GM18951 (cell line): ENCODE measurements around the gene PXDN.

ENCODE experiments used
- POLR2A ChIP-seq: IDR thresholded peaks from 4 replicates; pipeline ENCODE4 v1.6.1; 2011; ENCODE audit warnings: mild to moderate bottlenecking; ENCODE audit not compliant: insufficient read length, insufficient read depth; ENCODE audit errors: extremely low read depth
- in situ Hi-C: fragments of 300-500 bp; cut with MboI; formaldehyde crosslinking; loops from one replicate; pipeline ENCODE4 v1.12.0; 2022; ENCODE audit warnings: low sequenced_read_pairs, mixed read lengths, inconsistent platforms; ENCODE audit not compliant: unreplicated experiment

Gene PXDN

DNA sequence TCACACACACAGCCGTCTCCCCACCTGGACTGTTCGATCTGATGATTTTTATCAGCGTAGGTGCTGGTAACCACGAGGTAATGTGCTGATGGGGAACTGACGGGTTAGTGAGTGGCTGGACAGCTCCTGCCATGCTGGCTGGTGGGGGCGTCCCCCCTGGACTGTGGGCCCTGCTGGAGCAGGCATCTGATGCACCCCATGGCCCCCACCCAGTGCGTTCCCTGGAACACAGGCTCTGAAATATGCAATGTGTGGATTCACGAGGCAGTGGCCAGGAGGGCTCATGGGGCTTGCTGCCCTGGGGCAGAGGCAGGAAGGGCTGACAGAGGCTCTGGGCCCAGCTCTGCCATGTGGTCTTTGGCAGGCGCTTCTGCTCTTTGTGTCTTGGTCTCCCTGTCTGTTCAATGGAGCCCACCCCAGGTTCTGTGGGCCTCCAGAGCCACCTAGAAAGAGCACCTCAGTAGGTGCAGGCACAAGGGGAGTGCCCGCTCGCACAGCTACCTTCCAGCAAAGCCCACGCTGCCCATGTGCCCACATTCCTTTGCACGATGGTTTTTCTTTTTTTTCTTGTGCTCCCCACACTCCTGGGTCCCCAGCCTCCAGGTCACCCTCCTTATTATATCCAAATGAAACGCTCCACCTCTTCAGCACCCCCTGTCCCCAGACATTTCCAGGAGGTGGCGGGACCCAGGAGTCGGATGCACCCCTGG, 10.3 kb upstream of the PXDN start:
- no peak for TF ChIP-seq POLR2A
- in situ Hi-C loops = no loop called here

DNA sequence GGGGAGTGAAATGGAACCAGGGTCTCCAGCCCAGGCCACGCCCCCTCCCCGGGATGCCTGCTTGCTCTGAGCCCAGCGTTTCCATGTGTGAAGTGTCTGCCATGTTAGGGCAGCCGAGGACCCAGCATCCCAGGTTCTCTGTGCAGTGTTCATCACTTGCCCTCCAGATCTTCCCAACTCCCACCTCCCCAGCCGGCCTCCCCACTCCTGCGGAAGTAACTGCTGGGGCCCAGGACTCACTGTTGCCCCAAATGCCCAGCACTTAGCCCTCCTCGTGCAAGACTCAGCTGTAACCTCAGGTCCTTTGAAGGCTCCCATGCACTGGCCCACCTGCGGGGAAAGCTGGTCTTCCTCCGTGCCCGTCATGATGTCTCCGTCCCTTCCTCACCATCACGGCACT, 9.7 kb upstream of the PXDN start:
- no peak for TF ChIP-seq POLR2A
- in situ Hi-C loops = no loop called here

DNA sequence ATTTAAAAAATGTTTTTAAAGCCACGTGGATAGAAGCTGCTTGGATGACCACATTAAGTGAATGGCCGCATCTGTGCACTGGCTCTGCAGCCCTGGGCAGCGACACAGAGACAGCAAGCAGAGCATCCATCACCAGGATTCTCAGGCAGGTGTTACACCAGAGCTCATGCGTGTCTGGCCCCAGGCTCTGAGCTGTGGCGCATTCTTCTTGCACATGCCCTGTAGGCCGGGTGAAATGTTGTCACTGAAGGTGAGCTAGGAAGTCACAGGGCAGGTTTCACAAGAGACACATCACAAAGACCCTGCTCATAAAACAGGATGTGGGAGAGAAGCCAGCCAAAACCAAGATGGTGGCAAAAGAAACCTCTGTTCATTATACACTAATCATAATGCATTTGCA, 8.4 kb upstream of the PXDN start:
- no peak for TF ChIP-seq POLR2A
- in situ Hi-C loops = no loop called here

DNA sequence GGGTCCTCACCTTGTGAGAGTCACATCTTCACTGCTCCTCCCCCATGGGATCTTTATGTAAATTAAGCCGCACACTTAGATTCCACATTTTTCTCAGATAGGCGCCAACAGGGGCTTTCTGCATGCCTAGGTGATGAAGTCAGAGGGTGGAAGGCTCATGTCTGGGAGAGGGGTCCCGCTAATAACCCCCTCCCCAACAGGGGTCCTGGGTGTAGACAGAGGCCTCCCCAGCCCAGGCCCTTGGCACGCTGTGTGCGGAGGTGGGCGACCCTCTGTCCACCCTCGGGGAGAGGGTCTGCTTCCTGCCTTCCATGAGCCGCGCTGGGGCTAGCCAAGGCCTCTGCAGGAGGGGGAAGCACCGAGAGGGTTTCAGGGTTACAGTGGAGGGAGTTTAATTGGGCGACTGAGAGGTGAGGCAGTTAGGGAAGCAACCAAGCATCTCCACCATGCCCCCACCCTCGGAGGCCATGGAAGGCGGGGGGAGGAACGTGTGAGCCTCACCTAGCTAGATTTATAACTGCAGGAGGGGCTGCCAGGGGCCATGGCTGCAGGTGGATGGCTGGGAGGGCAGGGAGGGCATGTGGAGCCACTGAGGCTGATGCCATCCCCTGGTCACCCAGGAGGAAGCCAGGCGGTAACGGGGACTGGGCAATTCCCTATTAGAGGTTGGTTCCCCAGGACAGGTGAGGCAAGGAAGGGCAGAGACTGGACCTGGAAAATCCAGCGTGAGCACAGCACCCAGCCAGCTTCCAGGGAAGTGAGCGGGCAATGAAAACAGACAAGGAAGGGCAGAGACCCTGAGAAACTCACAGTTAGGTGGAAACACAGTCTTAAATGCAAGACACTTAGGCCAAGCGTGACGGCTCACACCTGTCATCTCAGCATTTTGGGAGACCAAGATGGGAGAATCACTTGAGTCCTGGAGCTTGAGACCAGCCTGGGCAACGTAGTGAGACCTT, 7.7 kb upstream of the PXDN start:
- no peak for TF ChIP-seq POLR2A
- in situ Hi-C loops = no loop called here

DNA sequence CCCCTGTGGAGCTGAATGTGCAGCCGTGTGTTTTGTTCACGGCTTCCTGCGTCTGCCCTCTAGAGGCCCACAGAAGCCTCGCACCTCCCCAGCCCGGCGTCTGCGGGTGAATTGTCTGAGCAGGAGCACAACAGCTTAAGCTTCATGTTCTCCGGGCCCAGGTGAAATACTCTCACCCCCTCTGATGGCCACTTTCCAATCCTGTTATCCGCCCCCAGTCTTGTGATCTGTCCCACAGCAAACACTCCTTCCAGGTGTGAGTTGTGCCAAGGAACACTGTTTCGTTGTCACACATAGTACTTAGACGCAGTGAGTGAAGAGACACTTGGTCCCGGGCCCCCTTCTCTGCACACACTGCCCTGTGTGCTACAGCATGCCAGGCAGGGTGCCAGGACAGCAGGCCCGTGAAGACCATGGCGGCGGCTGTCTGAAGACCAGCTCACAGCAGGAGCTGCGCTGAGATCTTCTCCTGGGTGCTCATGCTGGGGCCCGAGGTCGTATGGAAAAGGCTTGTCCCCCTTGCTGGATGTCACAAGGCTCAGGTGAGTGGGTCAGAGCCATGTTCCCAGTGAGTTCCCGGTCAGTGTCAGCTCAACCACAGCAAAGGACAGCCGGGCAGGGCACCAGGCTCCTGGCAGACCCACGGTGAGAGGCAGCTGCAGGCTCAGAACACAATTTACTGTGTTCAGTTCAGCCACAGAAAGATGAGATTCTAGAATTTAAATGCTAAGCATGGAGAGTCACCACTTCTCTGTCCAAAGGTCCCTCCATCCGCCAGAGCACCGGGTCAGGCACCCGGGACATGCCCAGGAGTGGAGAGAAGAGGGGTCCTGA, 6.8 kb upstream of the PXDN start:
- TF ChIP-seq POLR2A = no peak
- in situ Hi-C loops = no loop called here

DNA sequence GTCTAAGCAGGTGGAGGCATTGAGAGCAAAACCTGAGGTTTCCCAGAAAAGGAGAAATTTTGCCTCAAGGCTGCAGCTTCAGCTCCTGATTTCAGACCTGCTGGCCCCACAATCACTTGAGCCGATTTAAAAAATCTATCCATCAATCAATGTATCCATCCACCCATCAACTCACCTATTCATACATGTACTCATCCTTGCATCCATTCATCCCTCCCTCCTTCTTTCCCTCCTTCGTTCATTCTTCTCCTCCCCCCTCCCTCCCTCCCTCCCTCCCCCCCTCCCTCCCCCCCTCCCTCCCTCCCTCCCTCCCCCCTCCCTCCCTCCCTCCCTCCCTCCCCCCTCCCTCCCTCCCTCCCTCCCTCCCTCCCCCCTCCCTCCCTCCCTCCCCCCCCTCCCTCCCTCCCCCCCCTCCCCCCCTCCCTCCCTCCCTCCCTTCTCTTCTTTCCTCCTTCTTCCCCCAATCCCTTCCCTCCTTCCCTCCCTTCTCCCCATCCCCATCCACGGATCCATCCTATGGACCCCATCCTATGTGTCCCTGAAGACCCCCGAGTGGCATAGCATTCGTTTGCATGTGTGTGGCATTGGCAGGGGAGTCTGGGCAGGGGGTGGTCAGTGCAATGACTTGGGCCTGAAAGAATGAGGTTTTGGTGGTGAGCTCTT, 6.1 kb upstream of the PXDN start:
- TF ChIP-seq POLR2A = no peak
- in situ Hi-C loops = no loop called here

DNA sequence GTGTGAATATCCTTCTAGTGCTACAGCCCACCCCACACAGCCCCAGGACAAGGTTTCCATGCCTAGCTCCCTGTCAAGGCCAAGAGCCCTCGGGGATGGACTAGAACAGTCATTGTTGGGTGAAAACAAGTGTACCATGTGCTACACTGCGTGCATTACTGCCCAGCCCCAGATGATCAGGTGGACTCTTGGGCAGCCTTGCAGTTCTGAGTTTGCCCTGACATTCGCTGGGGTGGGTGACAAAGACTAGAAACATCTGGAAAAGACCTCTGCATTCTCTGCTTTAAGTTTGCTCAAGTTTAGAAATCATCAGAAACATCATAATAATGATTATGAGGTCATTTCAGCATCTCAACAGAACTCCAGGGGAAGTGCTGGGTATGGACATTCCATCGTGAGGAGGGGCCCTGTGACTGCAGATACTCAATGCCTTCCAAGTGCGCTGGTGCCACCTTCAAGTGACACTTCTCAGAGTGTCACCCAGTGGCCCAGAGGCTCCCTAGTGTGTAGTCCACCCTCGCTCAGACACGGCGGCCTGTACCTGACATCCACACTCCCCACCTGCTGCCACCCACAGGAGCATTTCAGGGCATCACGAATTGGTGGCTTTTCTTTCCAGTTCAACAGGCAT, 5.3 kb upstream of the PXDN start:
- in situ Hi-C loops = no loop called here
- TF ChIP-seq POLR2A = no peak

DNA sequence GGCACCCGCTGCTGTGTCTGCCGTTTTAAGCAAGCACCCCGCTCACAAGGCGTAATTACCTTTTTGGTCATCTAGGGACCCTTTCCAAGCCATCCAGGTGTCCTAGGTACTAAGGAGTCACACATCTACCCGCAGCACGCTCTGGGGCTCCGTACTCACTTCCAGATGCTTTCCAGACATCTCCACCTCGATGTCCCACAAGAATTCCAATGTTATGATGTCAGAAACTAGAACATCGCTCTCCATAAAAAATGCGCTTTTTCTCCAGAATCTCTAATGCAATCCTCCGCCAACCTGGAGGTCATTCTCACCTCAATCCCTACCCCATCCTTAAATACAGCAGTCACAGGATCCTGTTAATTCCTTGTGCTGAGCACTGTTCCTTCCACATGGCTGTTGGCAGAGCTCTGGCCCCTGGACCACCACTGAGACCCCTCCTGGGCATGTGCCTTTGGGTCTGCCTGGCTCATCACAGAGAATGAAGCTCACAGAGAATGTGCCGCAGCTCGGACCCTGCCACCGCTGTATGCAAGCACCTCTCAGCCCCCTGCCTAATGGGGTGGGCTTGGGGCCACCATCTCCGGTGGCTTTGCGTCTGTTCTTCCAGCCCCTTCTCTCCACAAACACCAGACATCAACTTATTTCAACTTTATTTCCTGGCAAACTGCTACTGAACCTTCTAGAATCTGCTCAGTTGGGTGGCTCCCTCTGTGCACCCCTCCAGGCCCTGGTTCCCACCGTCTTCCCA, 4.6 kb upstream of the PXDN start:
- in situ Hi-C loops = no loop called here
- TF ChIP-seq POLR2A = no peak

DNA sequence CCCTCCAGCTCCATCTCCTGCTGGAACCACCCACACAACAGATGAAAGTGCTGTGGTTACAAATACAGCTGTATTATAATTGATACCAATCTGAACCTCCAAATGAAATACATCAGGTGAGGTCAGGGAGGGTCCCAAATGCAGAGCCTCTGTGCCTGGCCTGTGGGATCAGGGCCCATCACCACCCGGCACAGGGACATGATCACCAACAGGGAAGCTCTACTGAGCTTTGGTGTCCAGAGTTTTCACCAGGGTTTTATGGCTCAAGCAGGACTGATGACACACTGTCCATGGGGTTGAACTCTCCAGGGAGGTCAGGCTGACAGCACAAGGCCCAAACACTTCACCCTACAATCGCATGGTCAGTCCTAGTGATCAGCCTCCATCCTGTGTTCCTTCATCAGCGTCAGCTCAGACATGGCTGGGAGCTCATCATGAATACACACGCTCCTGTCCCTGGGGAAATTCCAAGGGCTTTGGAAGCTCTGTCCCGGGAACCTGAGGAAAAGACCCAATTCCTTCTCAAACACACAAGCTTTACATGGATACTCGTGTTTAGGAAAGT, 3.9 kb upstream of the PXDN start:
- in situ Hi-C loops = no loop called here
- no peak for TF ChIP-seq POLR2A

DNA sequence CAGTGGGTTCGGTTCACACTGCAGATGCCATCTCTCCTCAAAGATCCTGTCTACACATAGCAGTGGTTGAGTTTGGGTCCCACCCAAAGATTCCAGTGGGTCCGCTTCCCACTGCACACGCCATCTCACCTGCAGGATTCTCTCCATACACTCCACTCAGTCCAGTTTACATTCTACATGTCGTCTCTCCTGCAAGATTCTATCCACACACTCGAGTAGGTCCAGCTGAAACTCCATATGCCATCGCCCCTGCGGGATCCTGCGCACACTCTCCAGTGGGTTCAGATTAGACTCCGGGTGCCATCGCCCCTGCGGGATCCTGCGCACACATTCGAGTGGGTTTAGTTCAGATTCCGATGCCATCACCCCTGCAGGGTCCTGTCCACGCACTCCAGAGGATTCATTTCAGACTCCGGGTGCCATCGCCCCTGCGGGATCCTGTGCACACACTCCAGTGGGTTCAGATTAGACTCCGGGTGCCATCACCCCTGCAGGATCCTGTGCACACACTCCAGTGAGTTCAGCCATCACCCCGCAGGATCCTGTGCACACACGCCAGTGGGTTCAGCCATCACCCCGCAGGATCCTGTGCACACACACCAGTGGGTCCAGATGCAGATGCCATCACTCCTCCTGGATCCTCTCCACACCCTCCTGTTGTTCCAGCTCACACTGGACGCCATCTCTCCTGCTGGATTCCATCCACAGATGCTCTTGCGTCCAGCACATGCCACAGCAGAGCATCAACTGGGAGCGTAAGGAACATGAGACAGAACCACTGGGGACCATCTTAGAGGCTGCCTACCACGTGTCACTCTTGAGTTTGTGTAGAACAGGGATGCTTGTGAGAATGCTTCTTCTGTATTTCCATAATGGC, 3.0 kb upstream of the PXDN start:
- no peak for TF ChIP-seq POLR2A
- in situ Hi-C loops = no loop called here
